Epithelial cell of prostate (primary cell): ENCODE results near the gene CEMP1.

Source experiments
- DNase-seq: peaks from one replicate; pipeline ENCODE4 v3.0.0-alpha.2; 2011; ENCODE audit warnings: low read depth, low spot score
- H3K27ac ChIP-seq: fragments of 450-650 bp; 2 replicates; pipeline ENCODE4 v1.5.1; 2017; ENCODE audit warnings: mild to moderate bottlenecking

CEMP1 gene

GRCh38 chr16:2487903-2488531 is 43.2 kb downstream of the CEMP1 start:
- no peak for DNase-seq
- no peak overlapping the region for H3K27ac ChIP-seq

- DNase-seq, result no peak
- no peak overlapping the region for H3K27ac ChIP-seq
Observed at GRCh38 chr16:2487517-2487842, 43.7 kb downstream of the CEMP1 start.

- DNase-seq, result no peak
- H3K27ac ChIP-seq, result no peak overlapping the region
Observed at GRCh38 chr16:2486645-2487516, 44.3 kb downstream of the CEMP1 start.

GRCh38 chr16:2485811-2486507 is 45.2 kb downstream of the CEMP1 start:
- no peak overlapping the region for H3K27ac ChIP-seq
- DNase-seq, result no peak

- H3K27ac ChIP-seq, result no peak overlapping the region
Observed at GRCh38 chr16:2484898-2485508, 46.2 kb downstream of the CEMP1 start.

GRCh38 chr16:2483939-2484897 is 47.0 kb downstream of the CEMP1 start:
- H3K27ac ChIP-seq, result no peak overlapping the region
- no peak for DNase-seq

More at GRCh38 chr16:2484898-2485508, 46.2 kb downstream of the CEMP1 start:
- DNase-seq, result no peak

GRCh38 chr16:2482708-2483534 is 48.3 kb downstream of the CEMP1 start:
- no peak for DNase-seq
- H3K27ac ChIP-seq, result no peak overlapping the region

GRCh38 chr16:2482249-2482648 is 49.0 kb downstream of the CEMP1 start:
- DNase-seq, result no peak
- no peak overlapping the region for H3K27ac ChIP-seq

GRCh38 chr16:2481676-2482075 is 49.5 kb downstream of the CEMP1 start:
- no peak for DNase-seq
- H3K27ac ChIP-seq, result no peak overlapping the region

GRCh38 chr16:2480948-2481347 is 50.3 kb downstream of the CEMP1 start:
- H3K27ac ChIP-seq, result no peak overlapping the region
- no peak for DNase-seq
